H9 (cell line): ENCODE data around the gene GHITM. TPM values are rescaled to one million over a fixed set of nuclear protein-coding genes. Genes with fewer than 3 reads are reported as not detected.
A peak's percentile ranks its signal among the peaks of the same experiment; 100 is the strongest.

ENCODE experiments used
- DNase-seq: peaks from one replicate; pipeline ENCODE4 v3.0.0-alpha.2; 2017
- H2AFZ ChIP-seq: one replicate; pipeline ENCODE4 v1.6.1; 2013; ENCODE audit warnings: mild to moderate bottlenecking, low read length, control low read depth, moderate library complexity
- H2AK5ac ChIP-seq: 2 replicates; pipeline ENCODE4 v1.6.1; 2013; ENCODE audit warnings: low read length, control low read depth, mixed read lengths; ENCODE audit not compliant: insufficient read length
- H2BK120ac ChIP-seq: one replicate; pipeline ENCODE4 v1.6.1; 2013; ENCODE audit warnings: low read depth, mild to moderate bottlenecking, low read length, control low read depth, inconsistent platforms; ENCODE audit not compliant: poor library complexity, severe bottlenecking
- H2BK12ac ChIP-seq: 2 replicates; pipeline ENCODE4 v1.6.1; 2013; ENCODE audit warnings: low read length, control low read depth, mixed read lengths, low read depth; ENCODE audit not compliant: insufficient read length
- H2BK15ac ChIP-seq: 2 replicates; pipeline ENCODE4 v1.6.1; 2013; ENCODE audit warnings: low read depth, low read length, control low read depth
- H2BK20ac ChIP-seq: one replicate; pipeline ENCODE4 v1.6.1; 2013; ENCODE audit warnings: low read depth, mild to moderate bottlenecking, low read length, control low read depth, inconsistent platforms; ENCODE audit not compliant: poor library complexity, severe bottlenecking
- H2BK5ac ChIP-seq: 2 replicates; pipeline ENCODE4 v1.6.1; 2013; ENCODE audit warnings: low read length, control low read depth, mixed read lengths; ENCODE audit not compliant: insufficient read length
- H3K14ac ChIP-seq: 2 replicates; pipeline ENCODE4 v1.6.1; 2013; ENCODE audit warnings: low read length, control low read depth; ENCODE audit not compliant: insufficient read depth
- H3K18ac ChIP-seq: 2 replicates; pipeline ENCODE4 v1.6.1; 2013; ENCODE audit warnings: low read depth, mild to moderate bottlenecking, mixed read lengths, low read length, control low read depth; ENCODE audit not compliant: insufficient read length
- H3K23ac ChIP-seq: 2 replicates; pipeline ENCODE4 v1.6.1; 2013; ENCODE audit warnings: low read length, control low read depth, mixed read lengths, low read depth; ENCODE audit not compliant: insufficient read length
- H3K23me2 ChIP-seq: 2 replicates; pipeline ENCODE4 v1.6.1; 2013; ENCODE audit warnings: low read depth, mild to moderate bottlenecking, mixed read lengths, low read length, control low read depth; ENCODE audit not compliant: insufficient read length, poor library complexity, severe bottlenecking
- H3K27ac ChIP-seq: 2 replicates; pipeline ENCODE4 v1.5.1; 2013; ENCODE audit warnings: low read length, control low read depth, mixed read lengths, low read depth; ENCODE audit not compliant: insufficient read length
- H3K27me3 ChIP-seq: 2 replicates; pipeline ENCODE4 v1.6.1; 2013; ENCODE audit warnings: low read length, control low read depth, inconsistent platforms; ENCODE audit not compliant: insufficient read depth
- H3K4ac ChIP-seq: 2 replicates; pipeline ENCODE4 v1.6.1; 2013; ENCODE audit warnings: low read depth, mild to moderate bottlenecking, control low read depth, inconsistent platforms, low read length, moderate library complexity
- H3K4me1 ChIP-seq: 2 replicates; pipeline ENCODE4 v1.6.1; 2013; ENCODE audit warnings: low read length, control low read depth, inconsistent platforms; ENCODE audit not compliant: insufficient read depth
- H3K4me2 ChIP-seq: 2 replicates; pipeline ENCODE4 v1.6.1; 2013; ENCODE audit warnings: low read length, control low read depth, mixed read lengths; ENCODE audit not compliant: insufficient read length, insufficient read depth
- H3K56ac ChIP-seq: 2 replicates; pipeline ENCODE4 v1.6.1; 2013; ENCODE audit warnings: low read depth, mild to moderate bottlenecking, mixed read lengths, low read length, control low read depth; ENCODE audit not compliant: insufficient read length
- H3K79me1 ChIP-seq: 2 replicates; pipeline ENCODE4 v1.6.1; 2013; ENCODE audit warnings: low read depth, mild to moderate bottlenecking, moderate library complexity, low read length, control low read depth, inconsistent platforms; ENCODE audit not compliant: insufficient read depth, poor library complexity, severe bottlenecking
- H3K79me2 ChIP-seq: 2 replicates; pipeline ENCODE4 v1.6.1; 2013; ENCODE audit warnings: low read length, control low read depth, inconsistent platforms; ENCODE audit not compliant: insufficient read depth
- H3K9ac ChIP-seq: 2 replicates; pipeline ENCODE4 v1.6.1; 2013; ENCODE audit warnings: low read length, control low read depth, mixed read lengths; ENCODE audit not compliant: insufficient read length; ENCODE audit errors: extremely low read depth
- H3K9me3 ChIP-seq: one replicate; pipeline ENCODE4 v1.6.1; 2013; ENCODE audit warnings: low read depth, low read length, inconsistent platforms; ENCODE audit not compliant: control insufficient read depth
- H3T11ph ChIP-seq: one replicate; pipeline ENCODE4 v1.6.1; 2013; ENCODE audit warnings: mild to moderate bottlenecking, low read length, control low read depth, inconsistent platforms
- H4K20me1 ChIP-seq: one replicate; pipeline ENCODE4 v1.6.1; 2013; ENCODE audit not compliant: control insufficient read depth, insufficient read length, insufficient read depth
- H4K5ac ChIP-seq: 2 replicates; pipeline ENCODE4 v1.6.1; 2013; ENCODE audit warnings: low read depth, mild to moderate bottlenecking, mixed read lengths, low read length, control low read depth; ENCODE audit not compliant: insufficient read length
- H4K8ac ChIP-seq: replicated peaks from 2 replicates; pipeline ENCODE4 v1.6.1; 2013; ENCODE audit warnings: low read length, control low read depth, mixed read lengths, low read depth; ENCODE audit not compliant: insufficient read length
- H4K91ac ChIP-seq: 2 replicates; pipeline ENCODE4 v1.6.1; 2013; ENCODE audit warnings: low read depth, mild to moderate bottlenecking, moderate library complexity, mixed read lengths, low read length, control low read depth; ENCODE audit not compliant: insufficient read length
- H3K27ac Mint-ChIP-seq, 3 experiments: 2 replicates in 2 of 3; 3 replicates in 1 of 3; pipeline ENCODE4 v1.8.0; 2020 to 2021; ENCODE audit warnings: mixed read lengths in 3 of 3, mild to moderate bottlenecking in 1 of 3, moderate library complexity in 1 of 3
- H3K27me3 Mint-ChIP-seq: 2 replicates; pipeline ENCODE4 v1.8.0; 2021; ENCODE audit warnings: low read depth, mild to moderate bottlenecking, moderate library complexity, mixed read lengths
- H3K36me3 Mint-ChIP-seq, 3 experiments: 2 replicates in 2 of 3; 3 replicates in 1 of 3; pipeline ENCODE4 v1.8.0; 2020 to 2021; ENCODE audit warnings: low read depth in 3 of 3, mixed read lengths in 3 of 3; ENCODE audit not compliant: insufficient read depth in 1 of 3
- H3K4me1 Mint-ChIP-seq, 2 experiments: 2 replicates each; pipeline ENCODE4 v1.8.0; 2020; ENCODE audit warnings: mixed read lengths in 2 of 2
- H3K4me3 Mint-ChIP-seq, 2 experiments: 2 replicates in 1 of 2; 3 replicates in 1 of 2; pipeline ENCODE4 v1.8.0; 2020 to 2021; ENCODE audit warnings: mild to moderate bottlenecking in 2 of 2, mixed read lengths in 2 of 2, moderate library complexity in 1 of 2
- H3K9me3 Mint-ChIP-seq, 2 experiments: 2 replicates in 1 of 2; 3 replicates in 1 of 2; pipeline ENCODE4 v1.8.0; 2020; ENCODE audit warnings: mild to moderate bottlenecking in 2 of 2, mixed read lengths in 2 of 2, moderate library complexity in 1 of 2
- CTCF ChIP-seq: fragments of 200-600 bp; sonication (generic); conservative IDR thresholded peaks from 3 replicates; pipeline ENCODE4 v1.8.0; 2021; ENCODE audit warnings: antibody characterized with exemption, mild to moderate bottlenecking
- WGBS: extraction: QIAGEN DNeasy Blood & Tissue Kit; methylation state at CpG from one replicate; pipeline ENCODE4 v1.1.7; 2013; ENCODE audit warnings: missing lambda C conversion rate, low lambda C conversion rate, mixed read lengths; ENCODE audit not compliant: insufficient read length; ENCODE audit errors: extremely low coverage; 5-methylcytosine and 5-hydroxymethylcytosine counted together
- total RNA-seq: library from RNA; stranded (reverse); gene quantifications from 2 replicates; pipeline ENCODE4 v1.2.1, GENCODE V29; 2021

Gene GHITM
- total RNA-seq, 1 experiment from 2014 or later: 95.6 TPM

GRCh38 chr10:84097787-84098353, 41.4 kb upstream of the GHITM start:
- H2BK15ac ChIP-seq: no peak overlapping the region
- H2BK120ac ChIP-seq: no peak overlapping the region
- TF ChIP-seq CTCF: peak; percentile 67
- Mint-ChIP-seq H3K4me1 (no peaks in the 10 kb centered on the region), H3K27me3 (peaks cover under 1% of the 10 kb centered on the region), H3K36me3 (no peaks in the 10 kb centered on the region), H3K27ac (no peak overlapping the region), H3K4me3 (no peak overlapping the region), H3K9me3 (no peaks in the 10 kb centered on the region)
- no peak overlapping the region for H3K9ac ChIP-seq
- H2AK5ac ChIP-seq: no peak overlapping the region
- H3K4me2 ChIP-seq: no peak overlapping the region
- no peak for DNase-seq
- H3K4me1 ChIP-seq: no peaks in the 10 kb centered on the region
- H3K23ac ChIP-seq: no peak overlapping the region
- H3T11ph ChIP-seq: no peak overlapping the region
- no peak overlapping the region for H2BK5ac ChIP-seq
- H3K27ac ChIP-seq: no peak overlapping the region
- H3K18ac ChIP-seq: no peak overlapping the region
- H3K27me3 ChIP-seq: no peaks in the 10 kb centered on the region
- no peak overlapping the region for H2BK20ac ChIP-seq
- H4K20me1 ChIP-seq: no peaks in the 10 kb centered on the region
- no peak overlapping the region for H4K8ac ChIP-seq
- H3K23me2 ChIP-seq: no peaks in the 10 kb centered on the region
- H3K14ac ChIP-seq: no peak overlapping the region
- no peaks in the 10 kb centered on the region for H3K79me2 ChIP-seq
- no CpG with 5 or more reads among the region's 4 CpGs for WGBS
- no peak overlapping the region for H4K5ac ChIP-seq
- no peak overlapping the region for H3K4ac ChIP-seq
- H3K56ac ChIP-seq: no peak overlapping the region
- H2AFZ ChIP-seq: no peak overlapping the region
- no peak overlapping the region for H4K91ac ChIP-seq
- H2BK12ac ChIP-seq: no peak overlapping the region
- no peaks in the 10 kb centered on the region for H3K9me3 ChIP-seq
- no peaks in the 10 kb centered on the region for H3K79me1 ChIP-seq
